Measurements from ENCODE around the gene LYRM2. TPM values are rescaled to one million over a fixed set of nuclear protein-coding genes. Genes with fewer than 3 reads are reported as not detected.

The LYRM2 gene
- total RNA-seq = 32.4 and 33.8 TPM in 2 replicates

DNA sequence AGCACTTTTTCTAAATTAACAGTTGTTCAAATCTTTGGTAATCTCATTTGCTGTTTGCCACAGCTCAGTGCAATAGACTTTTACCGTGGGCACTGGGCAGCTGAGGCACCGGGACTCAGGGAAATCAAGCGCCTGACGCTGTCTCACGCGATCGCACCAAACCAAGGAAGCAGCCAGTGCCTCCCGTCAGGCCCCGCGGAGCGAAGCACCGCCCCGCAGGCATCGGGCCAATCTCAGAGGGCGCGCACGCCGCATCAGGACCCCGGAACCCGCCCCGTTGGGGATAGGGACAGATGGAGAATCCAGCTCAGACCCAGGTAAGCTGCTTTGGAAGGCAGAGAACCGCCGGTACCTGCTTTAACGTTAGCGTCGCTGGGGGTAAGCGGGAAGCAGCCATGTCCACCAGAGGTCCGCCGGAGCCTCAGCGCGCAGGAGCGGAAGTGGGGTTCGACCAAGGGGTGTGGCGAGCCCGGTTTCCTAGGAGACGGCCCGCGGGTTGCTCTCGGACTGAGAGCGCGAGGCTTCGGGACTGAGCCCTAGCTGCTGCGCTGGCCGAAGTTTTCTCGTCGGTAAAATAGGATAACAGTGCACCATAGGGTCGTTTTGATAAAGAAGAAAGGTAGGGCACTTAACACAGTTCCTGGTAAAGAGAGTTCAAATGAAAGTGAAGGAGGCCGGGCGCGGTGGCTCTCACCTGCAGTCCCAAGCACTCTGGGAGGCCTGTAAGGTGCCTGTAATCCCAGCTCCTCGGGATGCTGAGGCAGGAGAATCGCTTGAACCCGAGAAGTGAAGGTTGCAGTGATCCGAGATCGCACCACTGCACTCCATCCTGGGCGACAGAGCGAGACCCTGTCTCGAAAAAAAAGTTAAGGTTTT lies at the start of gene LYRM2:
LYRM2 (minus strand) TSS at position 428 of the 876 bp plus-strand sequence; CDS start at position 397, 31 bp downstream.
- intact Hi-C loops (cut with micrococcal nuclease) = loop anchor here (1.0 to 5.0 kb wide), 16 partner anchors 28 to 1936 kb away; partner anchors contain the start of genes AKIRIN2, ANKRD6, CASP8AP2 and MAP3K7

- intact Hi-C loops (cut with micrococcal nuclease) = no loop called here
These were observed 49.8 kb upstream of the LYRM2 start for GRCh38 chr6:89688328-89688727.

GRCh38 chr6:89685311-89685710 lies 46.8 kb upstream of the LYRM2 start:
- intact Hi-C loops (cut with micrococcal nuclease) = no loop called here

DNA sequence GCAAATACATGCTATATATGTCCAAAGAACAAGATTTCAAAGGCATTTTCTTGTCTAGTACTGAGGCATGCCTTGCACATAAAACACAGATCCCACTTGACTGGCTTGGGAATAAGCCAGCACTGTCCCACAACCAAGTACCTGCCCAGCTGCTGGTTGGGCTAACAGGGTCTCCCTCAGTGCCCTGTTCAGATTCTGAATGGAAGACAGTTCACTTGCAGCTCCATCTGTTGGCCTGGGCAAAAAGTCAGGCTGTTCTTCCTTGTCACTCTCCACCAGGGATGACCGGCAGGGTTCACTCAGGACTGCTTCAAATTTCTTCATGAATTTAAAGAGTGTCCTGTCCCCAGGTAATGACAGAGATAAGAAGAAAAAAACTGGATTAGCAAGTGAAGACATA lies 44.4 kb upstream of the LYRM2 start:
- intact Hi-C loops (cut with micrococcal nuclease) = no loop called here

- intact Hi-C loops (cut with micrococcal nuclease) = no loop called here
These were observed 43.5 kb upstream of the LYRM2 start for GRCh38 chr6:89681983-89682564.

- intact Hi-C loops (cut with micrococcal nuclease) = no loop called here
These were observed 42.0 kb upstream of the LYRM2 start for GRCh38 chr6:89680551-89680950.

DNA sequence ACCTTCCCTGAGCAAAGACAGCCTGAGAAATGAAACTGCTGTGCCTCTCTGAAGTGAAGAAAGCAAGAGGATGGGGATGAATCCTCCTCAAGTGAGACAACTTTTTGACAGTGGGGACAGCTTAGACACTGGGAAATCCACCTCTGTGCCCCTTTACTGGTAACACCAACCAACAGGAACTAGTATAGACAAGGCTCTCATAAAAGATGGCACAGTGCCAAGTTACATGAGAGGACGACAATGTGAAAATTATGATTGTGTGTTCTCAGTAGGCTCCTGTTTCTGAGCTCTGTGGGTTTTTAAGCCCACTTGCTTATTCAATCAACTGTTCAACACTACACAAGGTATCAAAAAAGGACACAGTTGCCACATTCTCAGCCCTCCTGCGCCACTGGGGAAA lies 41.6 kb upstream of the LYRM2 start:
- intact Hi-C loops (cut with micrococcal nuclease) = no loop called here

DNA sequence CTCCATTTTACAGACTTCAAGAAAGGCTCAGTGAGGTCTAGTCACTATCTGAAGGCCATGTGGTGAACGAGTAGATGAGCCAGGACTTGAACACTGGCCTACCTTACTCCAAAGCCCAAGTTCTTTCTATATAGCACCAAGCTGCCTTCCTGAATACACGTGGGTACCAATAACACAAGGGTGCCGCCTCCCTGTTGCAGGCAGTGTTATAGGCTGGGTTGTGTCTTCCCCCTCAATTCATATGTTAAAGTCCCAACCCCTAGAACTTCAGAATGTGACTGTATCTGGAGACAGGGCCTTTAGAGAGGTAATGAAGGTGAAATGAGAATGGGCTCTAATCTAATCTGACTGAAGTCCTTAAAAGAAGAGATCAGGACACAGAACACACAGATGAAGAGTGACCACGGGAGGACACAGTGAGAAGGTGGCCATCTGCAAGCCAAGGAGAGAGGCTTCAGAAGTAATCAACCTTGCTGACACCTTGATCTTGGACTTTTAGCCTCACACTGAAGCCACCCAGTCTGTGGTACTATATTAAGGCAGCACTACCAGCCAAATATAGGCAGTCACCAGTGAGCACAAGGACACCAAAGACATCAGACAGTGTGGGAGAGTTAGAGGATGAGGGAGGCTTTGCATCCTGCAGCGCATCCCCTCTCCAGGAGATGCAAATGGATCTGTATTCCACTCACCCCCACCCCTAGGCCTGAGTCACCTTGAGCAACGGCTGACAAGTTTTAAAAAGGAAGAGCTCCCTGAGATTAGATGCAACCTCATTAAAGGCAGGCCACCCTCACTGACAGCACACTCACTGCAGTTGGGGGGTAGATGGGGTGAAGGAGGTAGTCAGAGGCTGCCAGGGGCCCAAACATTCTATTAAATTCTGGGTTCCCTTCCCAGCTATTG lies 40.9 kb upstream of the LYRM2 start:
- intact Hi-C loops (cut with micrococcal nuclease) = no loop called here

DNA sequence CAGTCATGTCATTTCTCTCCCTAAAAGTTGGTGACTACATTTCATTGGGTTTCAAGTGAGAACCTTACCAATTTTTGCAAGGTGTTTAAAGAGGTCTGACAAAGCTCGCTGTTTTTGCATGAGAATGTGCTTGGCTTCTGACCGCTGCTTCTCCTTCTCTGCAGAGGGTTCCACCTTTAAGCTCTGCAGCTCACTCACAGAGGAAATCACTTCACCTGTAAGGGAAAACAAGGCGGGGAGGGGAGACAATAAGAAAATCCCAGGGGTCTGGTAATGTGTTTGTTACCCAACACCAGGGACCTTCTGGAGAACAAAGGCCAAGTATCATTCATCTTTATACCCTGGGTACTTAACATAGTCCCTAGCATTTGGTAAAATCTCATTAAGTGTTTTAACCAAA lies 40.0 kb upstream of the LYRM2 start:
- intact Hi-C loops (cut with micrococcal nuclease) = no loop called here

DNA sequence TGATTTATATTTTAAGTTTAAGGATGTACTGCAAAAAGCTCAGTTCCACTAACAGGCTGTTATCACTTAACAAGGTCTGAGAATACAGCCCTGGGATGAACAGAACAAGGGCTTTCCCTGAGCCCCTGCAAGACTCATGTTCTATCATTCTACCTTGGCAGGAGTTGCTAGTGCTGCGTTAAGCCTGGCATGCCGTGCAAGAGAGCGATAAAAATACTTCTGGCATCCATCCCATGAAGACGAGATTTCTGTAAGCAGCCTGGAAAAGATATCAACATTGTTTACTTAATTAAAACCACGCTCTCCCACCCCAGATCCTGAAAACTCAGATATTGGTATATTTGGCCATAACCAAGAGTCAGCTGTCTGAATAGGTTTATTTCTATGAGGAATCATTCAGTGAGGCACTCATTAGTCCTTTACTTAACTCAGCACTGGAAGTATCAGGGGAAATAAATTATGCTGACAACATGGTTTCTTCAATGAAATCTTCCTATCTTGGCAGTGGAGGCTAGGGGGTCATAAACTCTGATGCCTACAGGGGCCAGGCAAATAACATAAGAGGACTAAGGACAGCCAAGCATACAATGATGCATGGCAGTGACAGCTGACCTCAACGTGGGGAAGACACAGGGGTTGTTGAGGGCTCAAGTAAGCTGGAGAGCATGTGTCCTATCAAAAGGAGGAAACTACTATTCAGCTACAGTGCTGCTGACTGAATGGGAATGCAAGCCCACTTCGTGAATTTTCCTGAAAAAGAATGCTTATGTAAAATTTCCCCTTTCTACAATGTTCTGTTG lies 37.6 kb upstream of the LYRM2 start:
- intact Hi-C loops (cut with micrococcal nuclease) = no loop called here

DNA sequence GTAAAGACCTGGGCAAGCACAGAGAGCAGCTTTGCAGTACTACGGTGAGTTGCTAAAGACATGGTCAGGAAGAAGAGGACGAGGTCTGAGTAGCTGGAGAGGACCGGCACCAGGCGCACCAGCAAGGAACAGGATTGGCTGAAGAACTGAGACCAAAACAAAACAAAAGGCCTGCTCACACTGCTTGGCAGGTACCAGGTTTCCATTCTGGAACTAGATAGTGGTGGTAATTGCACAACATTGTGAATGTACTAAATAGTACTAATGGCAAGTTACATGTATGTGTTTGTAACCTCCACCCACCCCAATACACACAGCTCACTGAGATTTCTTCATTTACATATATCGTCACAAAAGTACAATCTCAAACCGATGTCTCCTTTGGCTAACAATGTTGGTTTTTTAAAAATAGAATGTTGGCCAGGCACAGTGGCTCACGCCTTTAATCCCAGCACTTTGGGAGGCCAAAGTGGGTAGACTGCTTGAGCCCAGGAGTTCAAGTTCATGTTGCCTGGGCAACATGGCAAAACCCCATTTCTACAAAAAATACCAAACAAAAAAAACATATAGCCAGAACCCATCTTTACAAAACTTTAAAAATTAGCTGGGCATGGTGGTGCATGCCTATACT lies 32.5 kb upstream of the LYRM2 start:
- intact Hi-C loops (cut with micrococcal nuclease) = no loop called here

- intact Hi-C loops (cut with micrococcal nuclease) = no loop called here
These were observed 30.5 kb upstream of the LYRM2 start for GRCh38 chr6:89669002-89669401.

DNA sequence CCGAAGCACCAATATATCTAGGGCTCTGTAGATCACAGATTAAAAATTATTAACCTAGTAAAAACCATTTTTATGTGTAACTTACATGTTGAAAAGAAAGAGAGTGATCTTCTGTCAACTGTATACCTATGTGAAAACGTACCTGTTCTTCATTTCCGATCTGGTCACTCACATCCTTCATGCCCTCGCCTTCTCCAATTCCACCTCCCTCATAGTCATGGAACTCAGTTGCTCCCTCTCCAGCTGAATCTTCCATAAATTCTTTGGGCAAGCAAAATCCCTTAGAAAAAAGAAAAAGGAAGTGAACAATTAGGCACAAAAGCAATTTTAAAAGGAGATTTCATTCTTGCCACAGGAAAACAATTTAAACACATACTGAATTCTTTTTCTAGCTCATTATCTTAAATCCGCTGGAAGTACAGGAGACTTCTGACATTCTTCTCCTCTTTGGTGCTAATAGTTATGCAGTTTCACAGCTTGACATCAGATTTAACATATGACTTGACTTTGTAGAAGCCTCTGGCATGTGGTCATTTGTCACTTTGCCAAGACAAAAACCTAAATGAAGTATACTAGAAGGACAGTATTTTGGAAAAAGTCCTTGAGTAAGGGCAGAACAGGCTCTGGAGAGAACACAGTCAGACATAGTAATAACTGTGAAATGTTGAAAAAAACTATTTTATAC lies 29.5 kb upstream of the LYRM2 start:
- intact Hi-C loops (cut with micrococcal nuclease) = no loop called here

DNA sequence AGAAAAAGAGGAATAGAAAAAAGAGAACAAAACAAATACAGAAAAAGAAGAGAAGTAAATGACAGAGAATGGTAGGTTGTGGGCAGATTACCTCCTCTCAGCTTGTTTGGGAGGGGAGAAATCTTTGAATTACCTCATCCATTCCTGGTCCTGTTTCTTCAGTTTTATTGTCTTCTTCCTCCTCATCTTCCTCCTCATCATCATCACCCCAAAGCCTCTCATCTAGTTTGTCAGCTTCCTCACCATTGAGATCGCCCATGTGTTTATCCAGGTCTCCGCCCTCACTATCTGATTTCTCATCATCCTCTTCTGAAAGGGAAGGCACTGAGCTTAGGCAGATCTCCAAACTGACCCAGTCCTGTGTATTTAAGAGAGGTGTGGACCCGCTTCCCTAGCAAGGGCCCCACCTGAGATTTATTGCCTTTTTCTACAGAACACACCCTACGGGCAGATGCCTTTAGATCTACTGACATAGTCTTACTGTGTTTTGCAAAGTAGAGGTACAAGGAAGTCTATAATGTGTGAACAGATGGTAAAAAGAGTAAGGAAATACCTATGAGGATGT lies 24.2 kb upstream of the LYRM2 start:
- intact Hi-C loops (cut with micrococcal nuclease) = no loop called here

- intact Hi-C loops (cut with micrococcal nuclease) = no loop called here
These were observed 23.0 kb upstream of the LYRM2 start for GRCh38 chr6:89661559-89661958.

GRCh38 chr6:89660981-89661380 lies 22.4 kb upstream of the LYRM2 start:
- intact Hi-C loops (cut with micrococcal nuclease) = no loop called here

DNA sequence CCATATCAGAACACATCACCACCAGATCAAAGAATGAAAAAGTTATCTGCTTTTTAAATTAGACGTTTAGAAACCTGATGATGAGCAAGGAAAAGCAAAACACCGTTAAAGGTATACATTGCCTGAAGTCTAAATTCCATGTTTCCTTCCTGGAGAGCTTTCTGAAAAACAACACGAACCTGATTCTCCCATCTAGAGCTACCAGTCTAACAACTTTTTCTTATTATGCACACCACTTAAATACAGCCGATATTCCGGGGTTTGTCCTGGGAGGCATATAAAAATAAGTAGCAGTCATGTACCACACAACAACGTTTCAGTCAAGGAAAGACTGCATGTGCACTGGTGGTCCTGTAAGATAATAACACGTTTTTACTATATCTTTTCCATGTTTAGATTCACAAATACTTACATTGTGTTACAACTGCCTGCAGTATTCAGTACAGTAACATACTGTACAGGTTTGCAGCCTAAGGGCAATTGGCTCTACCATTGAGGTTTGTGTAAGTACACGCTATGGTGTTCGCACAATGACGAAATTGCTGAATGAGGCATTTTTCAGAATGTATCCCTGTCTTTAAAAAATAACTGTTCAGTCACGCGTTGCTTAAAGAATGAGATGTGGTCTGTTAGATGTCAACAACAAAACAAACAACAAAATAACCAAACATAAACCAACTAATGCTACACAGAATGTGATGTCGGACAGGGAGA lies 19.1 kb upstream of the LYRM2 start:
- intact Hi-C loops (cut with micrococcal nuclease) = no loop called here

DNA sequence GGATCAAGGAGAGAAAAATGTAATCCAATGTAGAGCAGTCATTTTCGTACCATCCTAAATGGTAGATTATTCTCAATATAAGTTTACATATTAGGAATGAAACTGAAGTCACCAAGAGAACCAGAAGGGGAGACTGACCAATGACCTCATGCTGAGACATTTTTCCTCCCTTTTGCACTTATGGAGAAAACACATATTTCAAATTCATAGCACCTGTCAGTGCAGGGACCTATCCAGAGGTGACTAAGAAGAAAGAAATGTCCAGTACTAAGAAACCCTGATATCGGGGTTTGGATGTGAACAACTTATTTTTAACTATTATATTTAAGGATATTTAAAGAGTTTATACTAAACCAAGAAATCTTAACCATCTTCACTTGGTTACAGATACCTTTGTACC lies 16.6 kb upstream of the LYRM2 start:
- intact Hi-C loops (cut with micrococcal nuclease) = no loop called here

GRCh38 chr6:89650579-89650978 lies 12.0 kb upstream of the LYRM2 start:
- intact Hi-C loops (cut with micrococcal nuclease) = no loop called here
